GM13976 (cell line): Measurements from ENCODE around the gene KLF16.
A peak's percentile ranks its signal among the peaks of the same experiment; 100 is the strongest.

Experiments
- DNase-seq: peaks from one replicate; pipeline ENCODE4 v3.0.0; 2012; ENCODE audit warnings: low spot score
- in situ Hi-C: fragments of 300-500 bp; cut with MboI; formaldehyde crosslinking; loops from one replicate; pipeline ENCODE4 v1.12.0; 2022; ENCODE audit warnings: low sequenced_read_pairs, mixed read lengths, inconsistent platforms; ENCODE audit not compliant: unreplicated experiment
- TF ChIP-seq, protein P1 (sequence below): IDR thresholded peaks from 2 replicates; pipeline ENCODE4 v1.5.1; 2012; ENCODE audit warnings: borderline replicate concordance, mild to moderate bottlenecking; ENCODE audit not compliant: insufficient read depth; ENCODE audit errors: extremely low read depth, missing control alignments, control extremely low read depth

The KLF16 gene

GRCh38 chr19:1826557-1827521 is 36.5 kb downstream of the KLF16 start:
- no peak for DNase-seq
- TF ChIP-seq, protein P1, sequence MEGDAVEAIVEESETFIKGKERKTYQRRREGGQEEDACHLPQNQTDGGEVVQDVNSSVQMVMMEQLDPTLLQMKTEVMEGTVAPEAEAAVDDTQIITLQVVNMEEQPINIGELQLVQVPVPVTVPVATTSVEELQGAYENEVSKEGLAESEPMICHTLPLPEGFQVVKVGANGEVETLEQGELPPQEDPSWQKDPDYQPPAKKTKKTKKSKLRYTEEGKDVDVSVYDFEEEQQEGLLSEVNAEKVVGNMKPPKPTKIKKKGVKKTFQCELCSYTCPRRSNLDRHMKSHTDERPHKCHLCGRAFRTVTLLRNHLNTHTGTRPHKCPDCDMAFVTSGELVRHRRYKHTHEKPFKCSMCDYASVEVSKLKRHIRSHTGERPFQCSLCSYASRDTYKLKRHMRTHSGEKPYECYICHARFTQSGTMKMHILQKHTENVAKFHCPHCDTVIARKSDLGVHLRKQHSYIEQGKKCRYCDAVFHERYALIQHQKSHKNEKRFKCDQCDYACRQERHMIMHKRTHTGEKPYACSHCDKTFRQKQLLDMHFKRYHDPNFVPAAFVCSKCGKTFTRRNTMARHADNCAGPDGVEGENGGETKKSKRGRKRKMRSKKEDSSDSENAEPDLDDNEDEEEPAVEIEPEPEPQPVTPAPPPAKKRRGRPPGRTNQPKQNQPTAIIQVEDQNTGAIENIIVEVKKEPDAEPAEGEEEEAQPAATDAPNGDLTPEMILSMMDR: no peak
- in situ Hi-C loops: no loop called here

GRCh38 chr19:1825909-1826556 is 37.3 kb downstream of the KLF16 start:
- TF ChIP-seq, protein P1: peak; percentile 94
- in situ Hi-C loops: no loop called here
- DNase-seq: peak; percentile 94

DNA sequence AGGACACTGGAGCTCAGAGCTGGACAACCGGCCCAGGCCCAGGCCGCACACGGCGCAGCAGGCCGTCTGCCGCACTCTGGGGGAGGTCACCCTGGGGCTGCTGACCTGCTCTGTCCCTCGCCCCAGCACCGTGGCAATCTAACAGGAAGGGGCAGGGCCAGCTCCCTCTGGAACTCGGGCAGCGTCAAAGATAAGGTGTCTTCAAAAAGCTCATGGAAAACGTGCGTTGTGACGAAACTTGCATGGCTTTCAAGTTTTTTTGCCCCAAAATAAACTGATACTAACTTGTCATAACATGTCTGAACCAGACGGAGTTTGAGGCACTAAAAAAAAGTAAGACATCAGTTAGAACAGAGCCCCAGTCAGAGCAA is 39.1 kb downstream of the KLF16 start:
- in situ Hi-C loops: no loop called here
- no peak for DNase-seq
- TF ChIP-seq, protein P1: no peak

- TF ChIP-seq, protein P1: no peak
- DNase-seq: no peak
Measured at GRCh38 chr19:1823539-1824251, 39.7 kb downstream of the KLF16 start.

GRCh38 chr19:1823020-1823419 is 40.4 kb downstream of the KLF16 start:
- no peak for DNase-seq
- TF ChIP-seq, protein P1: no peak
- in situ Hi-C loops: no loop called here

More at GRCh38 chr19:1823539-1824251, 39.7 kb downstream of the KLF16 start:
- in situ Hi-C loops: no loop called here

GRCh38 chr19:1822210-1822609 is 41.2 kb downstream of the KLF16 start:
- TF ChIP-seq, protein P1: no peak
- no peak for DNase-seq
- in situ Hi-C loops: no loop called here
